OCI-LY1 (cell line): ENCODE data around the gene IVD.

ENCODE experiments used
- H2AFZ ChIP-seq: fragments of 200-600 bp; sonication (generic), shearing (Covaris generic); 2 replicates; pipeline ENCODE4 v1.6.0; 2014; ENCODE audit warnings: antibody characterized with exemption, mild to moderate bottlenecking, low read length
- H3F3A ChIP-seq: fragments of 200-600 bp; sonication (generic), shearing (Covaris generic); 2 replicates; pipeline ENCODE4 v1.6.0; 2014; ENCODE audit warnings: mild to moderate bottlenecking, antibody characterized with exemption, low read length, moderate library complexity; ENCODE audit not compliant: insufficient read depth
- H3K27ac ChIP-seq: fragments of 200-600 bp; sonication (generic); 2 replicates; pipeline ENCODE4 v1.5.1; 2014; ENCODE audit warnings: low read length, mixed run types, mild to moderate bottlenecking, low read depth; ENCODE audit not compliant: poor library complexity, severe bottlenecking
- H3K27me3 ChIP-seq: fragments of 200-600 bp; sonication (generic); 2 replicates; pipeline ENCODE4 v1.6.0; 2014; ENCODE audit warnings: antibody characterized with exemption, mild to moderate bottlenecking, low read length, moderate library complexity; ENCODE audit not compliant: insufficient read depth
- H3K36me3 ChIP-seq: fragments of 200-600 bp; sonication (generic); 2 replicates; pipeline ENCODE4 v1.6.1; 2014; ENCODE audit warnings: mild to moderate bottlenecking, antibody characterized with exemption, low read length, moderate library complexity, mixed read lengths; ENCODE audit not compliant: insufficient read depth
- H3K4me1 ChIP-seq: fragments of 200-600 bp; sonication (generic); 2 replicates; pipeline ENCODE4 v1.5.1; 2014; ENCODE audit warnings: mild to moderate bottlenecking, low read length, moderate library complexity; ENCODE audit not compliant: insufficient read depth, severe bottlenecking
- H3K4me2 ChIP-seq: fragments of 200-600 bp; sonication (generic), shearing (Covaris generic); 2 replicates; pipeline ENCODE4 v1.6.1; 2014; ENCODE audit warnings: low read length
- H3K4me3 ChIP-seq: fragments of 200-600 bp; sonication (generic); 2 replicates; pipeline ENCODE4 v1.5.1; 2014; ENCODE audit warnings: low read length, low read depth, mild to moderate bottlenecking, mixed read lengths; ENCODE audit not compliant: poor library complexity, severe bottlenecking
- H3K79me2 ChIP-seq: fragments of 200-600 bp; shearing (Covaris generic); 2 replicates; pipeline ENCODE4 v1.6.1; 2016; ENCODE audit warnings: mixed run types, low read length, mixed read lengths; ENCODE audit not compliant: insufficient read depth
- H3K9ac ChIP-seq: fragments of 200-600 bp; sonication (generic), shearing (Covaris generic); 2 replicates; pipeline ENCODE4 v1.6.1; 2014; ENCODE audit warnings: mild to moderate bottlenecking, low read length, mixed read lengths
- H3K9me2 ChIP-seq: fragments of 200-600 bp; sonication (generic), shearing (Covaris generic); 2 replicates; pipeline ENCODE4 v1.6.1; 2014; ENCODE audit warnings: low read depth, mild to moderate bottlenecking, low read length, mixed read lengths
- H3K9me3 ChIP-seq: fragments of 200-600 bp; shearing (Covaris generic); 2 replicates; pipeline ENCODE4 v1.6.1; 2014; ENCODE audit warnings: low read length, mixed read lengths
- H4K20me1 ChIP-seq: fragments of 200-600 bp; sonication (generic), shearing (Covaris generic); 2 replicates; pipeline ENCODE4 v1.6.0; 2016; ENCODE audit warnings: mild to moderate bottlenecking, low read length; ENCODE audit not compliant: insufficient read depth
- CTCF ChIP-seq: fragments of 200-600 bp; sonication (generic), shearing (Covaris generic); IDR thresholded peaks from 2 replicates; pipeline ENCODE4 v1.5.1; 2017; ENCODE audit warnings: mild to moderate bottlenecking, antibody characterized with exemption, low read length, moderate library complexity, mixed read lengths
- EZH2 ChIP-seq: fragments of 200-600 bp; sonication (generic), shearing (Covaris generic); IDR thresholded peaks from 2 replicates; pipeline ENCODE4 v1.8.0; 2017; ENCODE audit warnings: borderline replicate concordance, mixed run types, mild to moderate bottlenecking, antibody characterized with exemption, low read length, moderate library complexity, mixed read lengths

Gene IVD

GRCh38 chr15:40369474-40369869, 36.1 kb upstream of the IVD start:
- Histone ChIP-seq H3K27me3 (0 out of 2 replicates have a peak, but pooled peaks cover 9% of the 10 kb centered on the region), H3K9me3 (no peaks in the 10 kb centered on the region), H3K4me3 (no peak overlapping the region), H3K36me3 (no peaks in the 10 kb centered on the region), H3K4me2 (no peak overlapping the region), H3K9ac (no peak overlapping the region), H2AFZ (no peak overlapping the region), H4K20me1 (no peaks in the 10 kb centered on the region), H3K9me2 (no peaks in the 10 kb centered on the region), H3F3A (no peaks in the 10 kb centered on the region), H3K4me1 (peaks cover 13% of the 10 kb centered on the region), H3K27ac (no peak overlapping the region), H3K79me2 (no peaks in the 10 kb centered on the region)
- TF ChIP-seq CTCF, result no peak
- no peak for TF ChIP-seq EZH2

GRCh38 chr15:40369971-40370370, 35.6 kb upstream of the IVD start:
- H3K36me3 ChIP-seq, result no peaks in the 10 kb centered on the region

GRCh38 chr15:40372981-40373380, 32.6 kb upstream of the IVD start:
- no peak overlapping the region for H2AFZ ChIP-seq
- no peak overlapping the region for H3K27ac ChIP-seq
- no peaks in the 10 kb centered on the region for H3F3A ChIP-seq
- no peak overlapping the region for H3K4me2 ChIP-seq
- H4K20me1 ChIP-seq, result no peaks in the 10 kb centered on the region
- no peak for TF ChIP-seq CTCF
- H3K9ac ChIP-seq, result no peak overlapping the region
- H3K4me1 ChIP-seq, result peaks cover 5% of the 10 kb centered on the region
- H3K9me3 ChIP-seq, result no peaks in the 10 kb centered on the region
- no peaks in the 10 kb centered on the region for H3K79me2 ChIP-seq
- H3K4me3 ChIP-seq, result no peak overlapping the region
- H3K36me3 ChIP-seq, result no peaks in the 10 kb centered on the region
- 0 out of 2 replicates have a peak, but pooled peaks cover 11% of the 10 kb centered on the region for H3K27me3 ChIP-seq
- H3K9me2 ChIP-seq, result no peaks in the 10 kb centered on the region

More at GRCh38 chr15:40369971-40370370, 35.6 kb upstream of the IVD start:
- Histone ChIP-seq H3K9me3 (no peaks in the 10 kb centered on the region), H3K4me1 (peaks cover 13% of the 10 kb centered on the region), H3K27me3 (0 out of 2 replicates have a peak, but pooled peaks cover 9% of the 10 kb centered on the region), H3K4me3 (no peak overlapping the region), H3K4me2 (no peak overlapping the region), H4K20me1 (no peaks in the 10 kb centered on the region), H3K27ac (no peak overlapping the region), H3K9me2 (no peaks in the 10 kb centered on the region), H3K79me2 (no peaks in the 10 kb centered on the region), H3F3A (no peaks in the 10 kb centered on the region), H2AFZ (no peak overlapping the region), H3K9ac (no peak overlapping the region)
- TF ChIP-seq CTCF (no peak), EZH2 (no peak)
